ENCODE data around the gene TOE1. TPM values are rescaled to one million over a fixed set of nuclear protein-coding genes. Genes with fewer than 3 reads are reported as not detected.

Gene TOE1
- total RNA-seq, 2 donors from 2014 or later: 9.6 to 16.7 TPM

DNA sequence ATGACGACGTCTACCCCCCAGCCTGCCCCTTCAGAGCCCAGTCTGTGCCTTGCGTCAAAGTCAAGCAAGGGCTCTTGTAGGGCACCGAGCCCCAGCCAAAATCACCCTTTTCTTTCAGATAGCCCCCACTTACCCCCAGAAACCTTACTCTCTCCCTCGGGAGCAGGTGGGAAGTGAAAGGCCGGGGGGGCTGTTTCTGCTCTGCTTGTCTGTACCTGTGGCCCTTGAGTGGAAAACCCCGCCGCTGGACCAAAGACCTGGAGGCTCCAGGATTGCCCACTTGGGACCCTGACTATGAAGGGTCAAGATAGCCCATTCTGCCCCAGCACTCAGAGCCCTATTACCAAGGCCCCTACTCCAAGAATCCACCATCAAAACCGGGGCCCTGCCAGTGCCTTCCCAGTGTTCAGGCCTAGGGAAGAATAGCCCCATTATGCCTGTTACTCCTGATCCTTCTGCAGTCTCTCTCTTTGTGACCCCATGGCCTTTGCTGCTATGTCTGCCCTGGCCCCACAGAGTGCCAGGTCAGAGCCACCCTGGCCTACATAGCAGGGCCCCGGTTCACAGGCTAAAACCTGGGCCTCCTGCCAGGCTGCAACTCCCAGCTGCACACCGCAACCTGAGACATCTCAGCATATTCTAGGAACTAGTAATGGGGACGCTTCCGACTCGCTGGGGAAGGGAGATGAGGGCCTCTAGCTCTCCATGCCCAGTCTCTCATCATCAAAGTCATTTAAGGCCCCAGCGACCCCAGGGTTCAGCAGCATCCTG lies 35.5 kb upstream of the TOE1 start:
- Histone ChIP-seq H3K9ac (ENCODE audit: extremely low read depth, low read length, poor library complexity, severe bottlenecking) (peak overlapping the region; percentile 59), H3K36me3 (ENCODE audit: control insufficient read depth, insufficient read depth, low read length) (no peaks in the 10 kb centered on the region), H3K27ac (ENCODE audit: low read depth, low read length) (no peak overlapping the region), H3K4me3 (ENCODE audit: low read length) (peak overlapping the region; percentile 86), H3K9me3 (ENCODE audit: control insufficient read depth, low read length) (no peaks in the 10 kb centered on the region), H3K27me3 (ENCODE audit: control insufficient read depth, insufficient read depth, low read length, poor library complexity, severe bottlenecking) (no peaks in the 10 kb centered on the region), H3K4me1 (ENCODE audit: control insufficient read depth, insufficient read depth, low read length) (peaks cover 7% of the 10 kb centered on the region)
- peaks cover 32% of the 10 kb centered on the region for H3K4me1 Mint-ChIP-seq
- TF ChIP-seq, protein P1, sequence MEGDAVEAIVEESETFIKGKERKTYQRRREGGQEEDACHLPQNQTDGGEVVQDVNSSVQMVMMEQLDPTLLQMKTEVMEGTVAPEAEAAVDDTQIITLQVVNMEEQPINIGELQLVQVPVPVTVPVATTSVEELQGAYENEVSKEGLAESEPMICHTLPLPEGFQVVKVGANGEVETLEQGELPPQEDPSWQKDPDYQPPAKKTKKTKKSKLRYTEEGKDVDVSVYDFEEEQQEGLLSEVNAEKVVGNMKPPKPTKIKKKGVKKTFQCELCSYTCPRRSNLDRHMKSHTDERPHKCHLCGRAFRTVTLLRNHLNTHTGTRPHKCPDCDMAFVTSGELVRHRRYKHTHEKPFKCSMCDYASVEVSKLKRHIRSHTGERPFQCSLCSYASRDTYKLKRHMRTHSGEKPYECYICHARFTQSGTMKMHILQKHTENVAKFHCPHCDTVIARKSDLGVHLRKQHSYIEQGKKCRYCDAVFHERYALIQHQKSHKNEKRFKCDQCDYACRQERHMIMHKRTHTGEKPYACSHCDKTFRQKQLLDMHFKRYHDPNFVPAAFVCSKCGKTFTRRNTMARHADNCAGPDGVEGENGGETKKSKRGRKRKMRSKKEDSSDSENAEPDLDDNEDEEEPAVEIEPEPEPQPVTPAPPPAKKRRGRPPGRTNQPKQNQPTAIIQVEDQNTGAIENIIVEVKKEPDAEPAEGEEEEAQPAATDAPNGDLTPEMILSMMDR (conservative IDR thresholded peaks at IDR 0.05): no peak
- no peaks in the 10 kb centered on the region for H3K36me3 Mint-ChIP-seq (ENCODE audit: low read depth)
- H3K27ac Mint-ChIP-seq: peak overlapping the region; percentile 94
- peaks cover under 1% of the 10 kb centered on the region for H3K9me3 Mint-ChIP-seq
- WGBS, 2 experiments (ENCODE audit: insufficient coverage in 1 of 2, insufficient read length in 1 of 2): 49 to 74% methylated on average over 5 to 15 of the region's 15 CpGs
- peak overlapping the region; percentile 83 for H3K4me3 Mint-ChIP-seq
- no peak for DNase-seq
- H3K27me3 Mint-ChIP-seq (ENCODE audit: insufficient read depth): no peaks in the 10 kb centered on the region

DNA sequence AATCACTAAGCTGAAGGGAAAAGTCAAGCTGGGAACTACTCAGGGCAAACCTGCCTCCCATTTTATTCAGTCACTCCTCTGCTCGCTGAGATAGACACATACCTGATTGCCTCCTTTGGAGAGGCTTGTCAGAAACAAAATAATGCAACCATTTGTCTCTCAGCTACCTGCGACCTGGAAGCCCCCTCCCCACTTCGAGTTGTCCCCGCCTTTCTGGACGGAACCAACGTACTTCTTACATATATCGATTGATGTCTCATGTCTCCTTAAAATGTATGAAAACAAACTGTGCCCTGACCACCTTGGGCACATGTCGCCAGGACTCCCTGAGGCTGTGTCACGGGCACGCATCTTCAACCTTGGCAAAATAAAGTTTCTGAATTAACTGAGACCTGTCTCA lies 34.7 kb upstream of the TOE1 start:
- 91 to 93% methylated on average over 9 to 10 of the region's 10 CpGs for WGBS, 2 experiments (ENCODE audit: insufficient coverage in 1 of 2, insufficient read length in 1 of 2)
- H3K27ac Mint-ChIP-seq: peak overlapping the region; percentile 94
- no peaks in the 10 kb centered on the region for H3K36me3 Mint-ChIP-seq (ENCODE audit: low read depth)
- no peak overlapping the region for H3K9ac ChIP-seq (ENCODE audit: extremely low read depth, low read length, poor library complexity, severe bottlenecking)
- H3K9me3 ChIP-seq (ENCODE audit: control insufficient read depth, low read length): no peaks in the 10 kb centered on the region
- H3K27me3 Mint-ChIP-seq (ENCODE audit: insufficient read depth): no peaks in the 10 kb centered on the region
- peaks cover 2% of the 10 kb centered on the region for H3K9me3 Mint-ChIP-seq
- H3K27ac ChIP-seq (ENCODE audit: low read depth, low read length): no peak overlapping the region
- DNase-seq: no peak
- TF ChIP-seq, protein P1 (conservative IDR thresholded peaks at IDR 0.05): no peak
- peaks cover 32% of the 10 kb centered on the region for H3K4me1 Mint-ChIP-seq
- H3K27me3 ChIP-seq (ENCODE audit: control insufficient read depth, insufficient read depth, low read length, poor library complexity, severe bottlenecking): no peaks in the 10 kb centered on the region
- no peak overlapping the region for H3K4me3 ChIP-seq (ENCODE audit: low read length)
- H3K4me1 ChIP-seq (ENCODE audit: control insufficient read depth, insufficient read depth, low read length): peaks cover 7% of the 10 kb centered on the region
- peak overlapping the region; percentile 83 for H3K4me3 Mint-ChIP-seq
- H3K36me3 ChIP-seq (ENCODE audit: control insufficient read depth, insufficient read depth, low read length): no peaks in the 10 kb centered on the region

DNA sequence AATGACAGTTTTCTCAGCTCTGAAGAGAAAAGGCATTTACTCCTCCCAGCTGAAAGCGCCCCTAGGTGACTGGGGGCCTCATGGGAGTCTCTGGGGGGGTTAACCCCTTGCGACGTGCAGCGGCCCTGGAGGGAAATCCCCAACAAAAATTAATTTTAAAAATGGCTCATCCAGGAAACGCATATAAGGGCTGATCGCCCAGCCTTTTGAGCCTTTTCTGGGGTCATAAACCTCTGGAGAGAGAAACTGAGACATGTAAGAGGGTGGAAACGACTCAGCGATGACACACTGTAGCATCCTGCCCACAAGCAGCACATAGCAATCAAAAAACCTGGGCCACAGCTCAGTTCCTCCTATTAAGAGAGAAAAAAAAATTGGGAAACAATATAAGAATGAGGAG lies 33.7 kb upstream of the TOE1 start:
- H3K36me3 ChIP-seq (ENCODE audit: control insufficient read depth, insufficient read depth, low read length): no peaks in the 10 kb centered on the region
- TF ChIP-seq, protein P1 (conservative IDR thresholded peaks at IDR 0.05): no peak
- Mint-ChIP-seq H3K9me3 (peaks cover 8% of the 10 kb centered on the region), H3K4me1 (peaks cover 32% of the 10 kb centered on the region), H3K36me3 (ENCODE audit: low read depth) (no peaks in the 10 kb centered on the region), H3K27me3 (ENCODE audit: insufficient read depth) (no peaks in the 10 kb centered on the region), H3K4me3 (no peak overlapping the region), H3K27ac (peak overlapping the region; percentile 69)
- 57 to 58% methylated on average over 5 to 8 of the region's 8 CpGs for WGBS, 2 experiments (ENCODE audit: insufficient coverage in 1 of 2, insufficient read length in 1 of 2)
- H3K27me3 ChIP-seq (ENCODE audit: control insufficient read depth, insufficient read depth, low read length, poor library complexity, severe bottlenecking): no peaks in the 10 kb centered on the region
- no peak overlapping the region for H3K4me3 ChIP-seq (ENCODE audit: low read length)
- H3K9me3 ChIP-seq (ENCODE audit: control insufficient read depth, low read length): peaks cover 6% of the 10 kb centered on the region
- no peak overlapping the region for H3K9ac ChIP-seq (ENCODE audit: extremely low read depth, low read length, poor library complexity, severe bottlenecking)
- no peak overlapping the region for H3K27ac ChIP-seq (ENCODE audit: low read depth, low read length)
- DNase-seq: no peak
- H3K4me1 ChIP-seq (ENCODE audit: control insufficient read depth, insufficient read depth, low read length): peaks cover 7% of the 10 kb centered on the region

All from endodermal cell (in vitro differentiated cells).